Measurements from ENCODE around the gene TNFRSF19.

- TF ChIP-seq, protein P1, sequence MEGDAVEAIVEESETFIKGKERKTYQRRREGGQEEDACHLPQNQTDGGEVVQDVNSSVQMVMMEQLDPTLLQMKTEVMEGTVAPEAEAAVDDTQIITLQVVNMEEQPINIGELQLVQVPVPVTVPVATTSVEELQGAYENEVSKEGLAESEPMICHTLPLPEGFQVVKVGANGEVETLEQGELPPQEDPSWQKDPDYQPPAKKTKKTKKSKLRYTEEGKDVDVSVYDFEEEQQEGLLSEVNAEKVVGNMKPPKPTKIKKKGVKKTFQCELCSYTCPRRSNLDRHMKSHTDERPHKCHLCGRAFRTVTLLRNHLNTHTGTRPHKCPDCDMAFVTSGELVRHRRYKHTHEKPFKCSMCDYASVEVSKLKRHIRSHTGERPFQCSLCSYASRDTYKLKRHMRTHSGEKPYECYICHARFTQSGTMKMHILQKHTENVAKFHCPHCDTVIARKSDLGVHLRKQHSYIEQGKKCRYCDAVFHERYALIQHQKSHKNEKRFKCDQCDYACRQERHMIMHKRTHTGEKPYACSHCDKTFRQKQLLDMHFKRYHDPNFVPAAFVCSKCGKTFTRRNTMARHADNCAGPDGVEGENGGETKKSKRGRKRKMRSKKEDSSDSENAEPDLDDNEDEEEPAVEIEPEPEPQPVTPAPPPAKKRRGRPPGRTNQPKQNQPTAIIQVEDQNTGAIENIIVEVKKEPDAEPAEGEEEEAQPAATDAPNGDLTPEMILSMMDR (IDR thresholded peaks at IDR 0.05) = no peak
- no peak for TF ChIP-seq POLR2A (IDR thresholded peaks at IDR 0.05)
Observed at GRCh38 chr13:23600100-23600499, 29.9 kb downstream of the TNFRSF19 start.

Measured in body of pancreas (tissue), 4 donors.